Smooth muscle cell of bladder (primary cell): ENCODE data around the gene SRRD. TPM values are rescaled to one million over a fixed set of nuclear protein-coding genes. Genes with fewer than 3 reads are reported as not detected.

Source experiments
- total RNA-seq: library from RNA; depleted of rRNA; stranded (reverse); fragments of >200 nt; gene quantifications from 2 replicates; pipeline ENCODE4 v1.2.3, GENCODE V29; 2014

The SRRD gene, protein sequence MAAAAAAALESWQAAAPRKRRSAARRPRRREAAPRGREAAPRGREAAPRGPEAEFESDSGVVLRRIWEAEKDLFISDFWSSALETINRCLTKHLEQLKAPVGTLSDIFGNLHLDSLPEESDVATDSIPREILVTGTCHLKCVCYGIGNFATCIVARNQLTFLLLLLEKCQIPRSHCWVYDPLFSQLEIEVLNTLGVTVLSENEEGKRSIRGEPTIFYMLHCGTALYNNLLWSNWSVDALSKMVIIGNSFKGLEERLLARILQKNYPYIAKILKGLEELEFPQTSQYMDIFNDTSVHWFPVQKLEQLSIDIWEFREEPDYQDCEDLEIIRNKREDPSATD
- 7.3 and 9.2 TPM in 2 replicates for total RNA-seq

DNA sequence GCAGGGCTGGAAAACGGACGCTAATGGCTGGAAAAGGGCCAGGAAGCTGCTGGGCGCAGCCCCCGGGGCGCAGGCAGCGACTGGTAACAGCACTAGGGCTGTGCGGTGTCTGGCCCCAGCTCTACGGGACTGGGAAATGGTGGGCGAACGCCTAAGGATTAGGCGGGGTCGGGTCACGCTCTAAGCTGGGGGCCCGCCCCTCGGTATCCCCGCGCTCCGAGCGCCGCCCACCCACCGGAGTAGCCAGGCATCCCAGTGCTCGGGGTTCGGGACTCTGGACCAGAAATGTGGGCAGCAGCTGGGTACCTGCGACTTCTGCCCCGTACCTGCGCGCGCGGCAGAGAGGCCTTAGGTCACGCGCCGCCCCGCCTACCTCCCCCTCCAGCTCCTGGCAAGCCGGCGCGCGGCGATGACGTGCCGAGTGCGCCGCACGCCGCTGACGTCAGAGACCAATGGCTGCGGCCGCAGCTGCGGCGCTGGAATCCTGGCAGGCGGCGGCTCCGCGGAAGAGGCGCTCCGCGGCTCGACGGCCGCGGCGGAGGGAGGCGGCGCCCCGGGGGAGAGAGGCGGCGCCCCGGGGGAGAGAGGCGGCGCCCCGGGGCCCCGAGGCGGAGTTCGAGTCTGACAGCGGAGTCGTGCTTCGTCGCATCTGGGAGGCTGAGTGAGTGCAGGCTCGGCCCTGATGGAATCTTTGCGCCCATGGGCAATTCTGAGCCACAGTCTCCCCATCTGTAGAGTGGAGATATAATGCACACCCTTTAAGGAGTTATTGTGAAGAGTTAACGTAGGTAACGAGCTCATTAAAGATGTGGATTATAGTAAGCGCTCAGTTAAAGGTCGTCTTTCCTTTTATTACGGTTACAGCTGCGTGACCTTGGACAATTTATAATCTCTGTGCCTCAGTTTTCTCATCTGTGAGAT is at the start of gene SRRD, which contains the start of gene HPS4:
TSS of gene SRRD (plus strand) at position 439 of the 921 bp plus-strand sequence. CDS start at position 453, 14 bp downstream.
TSS of gene HPS4 (minus strand) at position 345 of the 921 bp plus-strand sequence. CDS start 2,021 bp downstream, outside the sequence.

DNA sequence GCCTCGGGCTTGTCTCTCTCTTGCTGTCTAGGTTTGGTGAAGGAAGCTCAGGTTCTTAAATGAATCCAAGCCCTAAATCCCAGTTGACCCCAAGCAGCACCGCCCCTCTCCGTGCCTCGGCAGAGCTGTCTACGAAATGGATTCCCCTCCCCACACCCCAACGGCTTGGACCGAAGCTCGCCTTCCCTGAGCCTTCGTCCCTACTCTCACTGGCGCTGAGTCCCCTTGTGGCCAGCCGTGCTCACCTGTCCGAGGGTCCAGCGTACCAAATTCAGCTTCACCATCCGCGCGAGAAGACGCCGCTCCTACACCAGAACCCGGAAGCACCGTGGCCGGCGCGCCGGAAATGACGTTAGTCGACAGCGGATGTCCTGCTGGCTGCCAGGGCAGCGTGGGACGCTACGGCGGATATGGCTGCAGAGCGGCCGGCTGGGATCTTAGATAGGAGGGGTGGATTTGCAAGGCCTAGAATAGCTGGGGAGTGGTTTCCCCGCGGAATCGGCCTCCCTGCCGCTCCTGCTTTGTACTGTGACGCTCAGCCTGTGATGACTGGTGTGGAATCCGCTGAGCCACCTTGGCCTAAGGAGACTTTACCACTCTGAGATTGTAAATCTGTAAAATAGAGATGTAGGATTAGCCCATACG is 28.6 kb downstream of the SRRD start, which contains the start of gene TFIP11:
TSS of gene TFIP11 (minus strand) at position 325 of the 645 bp plus-strand sequence. CDS start 2,201 bp downstream, outside the sequence.

Other genes starting within 250 kb of the SRRD start
- 2.0 and 2.5 TPM in 2 replicates for gene ASPHD2, start 54.6 kb upstream of the SRRD start, total RNA-seq
- gene HPS4, start 94 bp upstream of the SRRD start, total RNA-seq = 20.6 and 23.0 TPM in 2 replicates
- gene TFIP11, start 28.6 kb downstream of the SRRD start, total RNA-seq = 31.7 and 39.1 TPM in 2 replicates
- 13.8 and 26.7 TPM in 2 replicates for gene TPST2, start 106.3 kb downstream of the SRRD start, total RNA-seq
- not detected in 2 replicates for gene CRYBB1, start 134.2 kb downstream of the SRRD start, total RNA-seq
- not detected in 2 replicates for gene CRYBA4, start 138.1 kb downstream of the SRRD start, total RNA-seq
- gene MIAT, start 173.7 kb downstream of the SRRD start, total RNA-seq = 0.85 and 0.92 TPM in 2 replicates